ENCODE measurements around the gene CALY. TPM values are rescaled to one million over a fixed set of nuclear protein-coding genes. Genes with fewer than 3 reads are reported as not detected.

The CALY gene
- polyA plus RNA-seq, 1 of the 3 experiments (the other 2 are of a cell fraction): 3.3 TPM

DNA sequence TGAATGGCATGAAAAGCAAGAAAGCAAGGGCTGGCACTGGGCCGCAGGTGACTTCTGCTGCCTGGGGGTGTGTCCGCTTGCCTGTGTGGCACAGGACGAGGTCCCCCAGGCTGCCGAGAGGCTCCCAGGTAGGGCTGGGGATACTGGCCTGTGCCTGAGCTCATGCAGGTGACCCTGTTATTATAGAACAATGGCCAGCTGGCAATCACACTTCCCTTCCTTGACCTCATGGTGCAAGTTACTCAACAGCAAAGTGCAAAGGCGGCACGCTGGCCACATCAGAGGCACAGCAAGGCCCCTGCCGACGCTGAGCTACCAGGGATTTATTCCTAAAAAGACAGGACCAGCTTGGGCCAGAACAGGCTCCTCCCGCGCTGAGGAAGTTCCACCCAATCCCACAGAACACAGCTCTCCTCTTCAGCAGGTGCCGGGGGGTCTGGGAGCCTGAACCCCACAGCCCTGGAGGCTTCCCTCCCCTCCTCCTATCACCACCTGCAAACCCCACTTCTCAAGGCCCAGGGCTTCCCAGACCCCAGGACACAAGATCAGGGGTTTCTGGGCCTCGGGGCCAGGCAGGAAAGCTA, 58.6 kb downstream of the CALY start (continued):
- TF ChIP-seq MEF2A (IDR thresholded peaks at IDR 0.05; ENCODE audit: borderline replicate concordance, low read depth) (no peak), SMC3 (IDR thresholded peaks at IDR 0.05; ENCODE audit: low read depth, low read length) (no peak), EZH2phosphoT487 (IDR thresholded peaks at IDR 0.05; ENCODE audit: borderline replicate concordance, low read depth) (no peak), RAD21 (IDR thresholded peaks at IDR 0.05; ENCODE audit: low read length) (no peak), TCF12 (IDR thresholded peaks at IDR 0.05) (no peak), NRF1 (IDR thresholded peaks at IDR 0.05; ENCODE audit: low read depth, low read length) (no peak)
- TF ChIP-seq, protein P1, sequence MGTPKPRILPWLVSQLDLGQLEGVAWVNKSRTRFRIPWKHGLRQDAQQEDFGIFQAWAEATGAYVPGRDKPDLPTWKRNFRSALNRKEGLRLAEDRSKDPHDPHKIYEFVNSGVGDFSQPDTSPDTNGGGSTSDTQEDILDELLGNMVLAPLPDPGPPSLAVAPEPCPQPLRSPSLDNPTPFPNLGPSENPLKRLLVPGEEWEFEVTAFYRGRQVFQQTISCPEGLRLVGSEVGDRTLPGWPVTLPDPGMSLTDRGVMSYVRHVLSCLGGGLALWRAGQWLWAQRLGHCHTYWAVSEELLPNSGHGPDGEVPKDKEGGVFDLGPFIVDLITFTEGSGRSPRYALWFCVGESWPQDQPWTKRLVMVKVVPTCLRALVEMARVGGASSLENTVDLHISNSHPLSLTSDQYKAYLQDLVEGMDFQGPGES (IDR thresholded peaks at IDR 0.05; ENCODE audit: low read depth, low read length): no peak

DNA sequence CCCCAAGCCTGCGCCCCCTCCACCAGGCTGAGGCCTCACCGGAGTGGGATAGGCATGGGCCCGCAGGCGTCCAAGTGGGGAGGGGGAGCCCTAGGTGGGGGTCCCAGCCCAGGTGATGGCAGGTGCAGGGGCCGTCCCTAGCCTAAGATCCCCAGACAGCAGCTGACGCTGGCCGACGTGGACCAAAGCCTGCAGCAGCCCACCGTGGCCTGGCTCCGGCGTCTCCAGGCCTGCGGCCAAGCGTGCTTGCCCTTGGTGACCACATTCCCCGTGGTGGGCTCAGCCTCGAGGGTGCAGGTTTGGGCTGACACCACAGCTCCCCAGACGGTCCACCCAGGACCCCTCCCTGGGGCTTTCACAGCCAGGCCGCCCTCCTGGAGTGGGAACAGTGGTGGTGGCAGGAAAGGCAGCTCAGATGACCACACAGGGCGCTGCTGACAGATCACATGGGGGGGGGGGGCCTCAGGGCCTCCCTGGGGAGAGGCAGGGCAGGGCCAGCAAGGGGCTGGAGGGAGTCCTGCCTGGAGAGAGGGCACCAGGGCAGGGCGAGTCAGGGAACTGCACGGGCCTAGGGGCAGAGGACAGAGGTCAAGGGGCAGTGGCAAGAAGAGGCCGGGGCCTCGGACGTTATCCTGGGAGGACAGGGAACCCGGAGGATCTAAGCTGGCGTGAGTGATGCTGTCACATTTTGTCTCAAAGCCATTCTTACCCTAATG, 59.3 kb downstream of the CALY start:
- TF ChIP-seq, protein P2, sequence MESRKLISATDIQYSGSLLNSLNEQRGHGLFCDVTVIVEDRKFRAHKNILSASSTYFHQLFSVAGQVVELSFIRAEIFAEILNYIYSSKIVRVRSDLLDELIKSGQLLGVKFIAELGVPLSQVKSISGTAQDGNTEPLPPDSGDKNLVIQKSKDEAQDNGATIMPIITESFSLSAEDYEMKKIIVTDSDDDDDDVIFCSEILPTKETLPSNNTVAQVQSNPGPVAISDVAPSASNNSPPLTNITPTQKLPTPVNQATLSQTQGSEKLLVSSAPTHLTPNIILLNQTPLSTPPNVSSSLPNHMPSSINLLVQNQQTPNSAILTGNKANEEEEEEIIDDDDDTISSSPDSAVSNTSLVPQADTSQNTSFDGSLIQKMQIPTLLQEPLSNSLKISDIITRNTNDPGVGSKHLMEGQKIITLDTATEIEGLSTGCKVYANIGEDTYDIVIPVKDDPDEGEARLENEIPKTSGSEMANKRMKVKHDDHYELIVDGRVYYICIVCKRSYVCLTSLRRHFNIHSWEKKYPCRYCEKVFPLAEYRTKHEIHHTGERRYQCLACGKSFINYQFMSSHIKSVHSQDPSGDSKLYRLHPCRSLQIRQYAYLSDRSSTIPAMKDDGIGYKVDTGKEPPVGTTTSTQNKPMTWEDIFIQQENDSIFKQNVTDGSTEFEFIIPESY (IDR thresholded peaks at IDR 0.05; ENCODE audit: borderline replicate concordance, low read depth): no peak
- no peak for TF ChIP-seq RAD21 (IDR thresholded peaks at IDR 0.05; ENCODE audit: low read length)
- TF ChIP-seq SMC3 (IDR thresholded peaks at IDR 0.05; ENCODE audit: low read depth, low read length): no peak
- no peak for TF ChIP-seq TCF12 (IDR thresholded peaks at IDR 0.05)
- TF ChIP-seq, protein P3, sequence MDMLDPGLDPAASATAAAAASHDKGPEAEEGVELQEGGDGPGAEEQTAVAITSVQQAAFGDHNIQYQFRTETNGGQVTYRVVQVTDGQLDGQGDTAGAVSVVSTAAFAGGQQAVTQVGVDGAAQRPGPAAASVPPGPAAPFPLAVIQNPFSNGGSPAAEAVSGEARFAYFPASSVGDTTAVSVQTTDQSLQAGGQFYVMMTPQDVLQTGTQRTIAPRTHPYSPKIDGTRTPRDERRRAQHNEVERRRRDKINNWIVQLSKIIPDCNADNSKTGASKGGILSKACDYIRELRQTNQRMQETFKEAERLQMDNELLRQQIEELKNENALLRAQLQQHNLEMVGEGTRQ (IDR thresholded peaks at IDR 0.05; ENCODE audit: borderline replicate concordance, low read depth, low read length): no peak
- TF ChIP-seq FOSL2 (IDR thresholded peaks at IDR 0.05; ENCODE audit: borderline replicate concordance, low read depth): no peak
- TF ChIP-seq, protein P4, sequence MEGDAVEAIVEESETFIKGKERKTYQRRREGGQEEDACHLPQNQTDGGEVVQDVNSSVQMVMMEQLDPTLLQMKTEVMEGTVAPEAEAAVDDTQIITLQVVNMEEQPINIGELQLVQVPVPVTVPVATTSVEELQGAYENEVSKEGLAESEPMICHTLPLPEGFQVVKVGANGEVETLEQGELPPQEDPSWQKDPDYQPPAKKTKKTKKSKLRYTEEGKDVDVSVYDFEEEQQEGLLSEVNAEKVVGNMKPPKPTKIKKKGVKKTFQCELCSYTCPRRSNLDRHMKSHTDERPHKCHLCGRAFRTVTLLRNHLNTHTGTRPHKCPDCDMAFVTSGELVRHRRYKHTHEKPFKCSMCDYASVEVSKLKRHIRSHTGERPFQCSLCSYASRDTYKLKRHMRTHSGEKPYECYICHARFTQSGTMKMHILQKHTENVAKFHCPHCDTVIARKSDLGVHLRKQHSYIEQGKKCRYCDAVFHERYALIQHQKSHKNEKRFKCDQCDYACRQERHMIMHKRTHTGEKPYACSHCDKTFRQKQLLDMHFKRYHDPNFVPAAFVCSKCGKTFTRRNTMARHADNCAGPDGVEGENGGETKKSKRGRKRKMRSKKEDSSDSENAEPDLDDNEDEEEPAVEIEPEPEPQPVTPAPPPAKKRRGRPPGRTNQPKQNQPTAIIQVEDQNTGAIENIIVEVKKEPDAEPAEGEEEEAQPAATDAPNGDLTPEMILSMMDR (IDR thresholded peaks at IDR 0.05): no peak
- TF ChIP-seq TAF1 (IDR thresholded peaks at IDR 0.05; ENCODE audit: borderline replicate concordance, low read depth, low read length): no peak
- no peaks in the 10 kb centered on the region; the same call in 1 of the 2 replicates for H4K20me1 ChIP-seq (ENCODE audit: insufficient read depth)
- no peak overlapping the region for H3K4me2 ChIP-seq
- H3K27me3 ChIP-seq (ENCODE audit: insufficient read depth): no peaks in the 10 kb centered on the region
- no peak overlapping the region for H3K9ac ChIP-seq
- H3K9me3 ChIP-seq: no peaks in the 10 kb centered on the region
- no peaks in the 10 kb centered on the region for H3F3A ChIP-seq (replicated peaks; ENCODE audit: insufficient read depth)
- 87% methylated on average over 15 of the region's 25 CpGs for WGBS (ENCODE audit: low lambda C conversion rate)
- H3K79me2 ChIP-seq (ENCODE audit: insufficient read depth): no peaks in the 10 kb centered on the region
- H3K9me2 ChIP-seq: no peaks in the 10 kb centered on the region
- H3K4me1 ChIP-seq (ENCODE audit: control insufficient read depth in 1 of 2, insufficient read depth in 2 of 2, low read depth in 1 of 2, low read length in 1 of 2): no peaks in the 10 kb centered on the region; a peak in 1 of 4 replicates
- CTCF ChIA-PET: interaction anchor here (0.6 to 3.1 kb wide), 4 partner anchors 23 to 860 kb away, joined by 3 to 9 read pairs (median 4); no protein-coding TSS in a partner anchor
- H3K27ac ChIP-seq (ENCODE audit: low read depth in 2 of 2, low read length in 1 of 2): no peak overlapping the region
- H3K4me3 ChIP-seq (ENCODE audit: low read depth in 2 of 2, low read length in 1 of 2): no peak overlapping the region
- no peak for DNase-seq
- POLR2A ChIA-PET: interaction anchor here (1.4 kb wide), 1 partner anchor 11 kb away, joined by 3 read pairs; no protein-coding TSS in a partner anchor
- H2AFZ ChIP-seq (ENCODE audit: low read depth): no peak overlapping the region
- peaks cover 0 to 31% of the 10 kb centered on the region in 2 experiments for H3K36me3 ChIP-seq (replicated peaks in 1 of 2; ENCODE audit: control insufficient read depth in 1 of 2, insufficient read depth in 2 of 2, low read length in 1 of 2)

All from SK-N-SH (cell line).